T47D (cell line): ENCODE results near the gene FAM98C.
A peak's percentile ranks its signal among the peaks of the same experiment; 100 is the strongest.

Experiments used
- DNase-seq, 2 experiments: peaks; one replicate each; pipeline versions ENCODE4 v3.0.0 to v3.0.0-alpha.2; 2011 to 2012; ENCODE audit warnings: low read depth in 1 of 2, low spot score in 1 of 2
- JUND ChIP-seq: IDR thresholded peaks from 2 replicates; pipeline ENCODE4 v1.6.1; 2012; ENCODE audit warnings: low read depth
- in situ Hi-C: cut with HindIII; loops from 2 replicates; pipeline ENCODE4 v1.10.0; 2016; ENCODE audit warnings: low sequenced_read_pairs, low pct_unique_long_range_greater_than_20kb

FAM98C gene

GRCh38 chr19:38369584-38369983 lies 33.3 kb upstream of the FAM98C start:
- in situ Hi-C loops = no loop called here
- no peak for TF ChIP-seq JUND
- DNase-seq = no peak

- no peak for TF ChIP-seq JUND
- no peak for DNase-seq
- in situ Hi-C loops = no loop called here
Measured at GRCh38 chr19:38370299-38370698, 32.6 kb upstream of the FAM98C start.

- TF ChIP-seq JUND = no peak
- DNase-seq = no peak
- in situ Hi-C loops = no loop called here
Measured at GRCh38 chr19:38371081-38371480, 31.8 kb upstream of the FAM98C start.

DNA sequence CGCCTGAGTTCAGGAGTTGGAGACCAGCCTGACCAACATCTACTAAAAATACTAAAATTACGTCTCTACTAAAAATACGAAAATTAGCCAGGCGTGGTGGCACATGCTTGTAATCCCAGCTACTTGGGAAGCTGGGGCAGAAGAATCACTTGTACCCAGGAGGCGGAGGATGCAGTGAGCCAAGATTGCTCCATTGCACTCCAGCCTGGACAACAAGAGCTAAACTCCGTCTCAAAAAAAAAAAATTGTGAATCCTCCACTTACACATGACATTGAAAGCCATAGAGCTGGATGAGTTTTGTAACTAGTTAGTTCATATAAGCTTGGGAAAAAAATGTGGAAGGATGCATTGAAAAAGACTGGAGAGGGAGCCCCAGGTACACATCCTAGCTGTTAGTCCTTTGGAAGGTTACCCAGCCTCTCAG lies 29.0 kb upstream of the FAM98C start:
- in situ Hi-C loops = no loop called here
- DNase-seq = no peak
- no peak for TF ChIP-seq JUND

- no peak for TF ChIP-seq JUND
- DNase-seq = peak; percentile 90 to 99
- in situ Hi-C loops = no loop called here
Measured at GRCh38 chr19:38374332-38375097, 28.4 kb upstream of the FAM98C start, which contains the start of gene PSMD8. PSMD8 (plus strand) TSS chr19:38374571; CDS start chr19:38374602, 31 bp downstream.

- no peak for TF ChIP-seq JUND
- no peak for DNase-seq
- in situ Hi-C loops = no loop called here
Measured at GRCh38 chr19:38375098-38375493, 27.8 kb upstream of the FAM98C start.

DNA sequence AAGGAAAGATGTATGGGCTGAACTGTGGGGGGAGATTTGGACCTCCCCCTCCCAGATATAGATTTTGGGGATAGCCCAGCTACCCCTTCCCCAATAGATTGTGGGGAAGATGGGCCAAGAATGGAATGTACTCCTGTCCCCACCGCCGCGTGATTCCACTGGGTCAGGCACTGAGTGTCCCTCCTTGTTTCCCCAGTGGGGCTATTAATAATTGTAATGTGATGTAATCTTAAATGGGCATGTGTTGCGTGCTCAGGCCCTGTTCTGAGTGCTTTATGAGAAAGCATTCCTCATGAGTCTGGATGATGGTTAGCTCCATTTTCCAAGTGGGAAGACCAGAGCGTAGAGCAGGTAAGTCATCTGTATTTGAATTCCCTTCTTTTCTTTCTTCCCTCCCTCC lies 27.1 kb upstream of the FAM98C start:
- TF ChIP-seq JUND = no peak

GRCh38 chr19:38376576-38376975 lies 26.3 kb upstream of the FAM98C start:
- in situ Hi-C loops = no loop called here
- DNase-seq = no peak
- no peak for TF ChIP-seq JUND

More for the DNA sequence above, 27.1 kb upstream of the FAM98C start:
- DNase-seq = no peak
- in situ Hi-C loops = no loop called here

DNA sequence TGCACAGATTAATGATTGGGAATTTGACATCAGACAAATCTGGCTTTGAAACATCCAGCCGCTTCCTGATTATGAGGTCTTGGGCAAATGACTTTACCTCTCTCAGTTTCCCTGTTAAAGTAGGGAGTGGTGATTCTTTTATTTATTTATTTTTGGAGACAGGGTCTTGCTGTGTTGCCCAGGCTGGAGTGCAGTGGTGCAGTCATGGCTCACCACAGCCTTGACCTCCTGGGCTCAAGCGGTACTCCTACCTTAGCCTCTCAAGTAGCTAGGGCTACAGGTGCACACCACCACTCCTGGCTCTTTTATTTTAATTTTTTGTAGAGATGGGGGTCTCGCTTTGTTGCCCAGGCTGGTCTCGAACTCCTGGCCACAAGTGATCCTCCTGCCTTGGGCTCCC lies 25.8 kb upstream of the FAM98C start:
- TF ChIP-seq JUND = no peak

DNA sequence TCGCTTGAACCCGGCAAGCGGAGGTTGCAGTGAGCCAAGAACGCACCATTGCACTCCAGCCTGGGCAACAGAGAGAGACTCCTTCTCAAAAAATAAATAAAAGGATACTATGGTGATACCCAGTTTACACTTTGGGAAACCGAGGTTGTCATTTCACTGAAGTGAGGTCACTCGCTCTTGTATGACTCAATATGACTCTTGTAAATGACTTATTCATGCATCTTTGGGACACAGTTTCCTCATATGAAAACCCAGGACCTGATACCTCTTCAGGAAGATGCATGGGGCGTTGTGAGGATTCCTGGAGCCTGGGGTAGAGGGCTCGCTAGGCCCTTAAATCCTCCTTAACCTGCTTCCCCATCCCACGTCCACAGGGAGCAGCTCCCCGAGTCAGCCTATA lies 24.0 kb upstream of the FAM98C start:
- DNase-seq = no peak
- in situ Hi-C loops = no loop called here
- TF ChIP-seq JUND = no peak

More for the DNA sequence above, 25.8 kb upstream of the FAM98C start:
- in situ Hi-C loops = no loop called here
- DNase-seq = no peak

DNA sequence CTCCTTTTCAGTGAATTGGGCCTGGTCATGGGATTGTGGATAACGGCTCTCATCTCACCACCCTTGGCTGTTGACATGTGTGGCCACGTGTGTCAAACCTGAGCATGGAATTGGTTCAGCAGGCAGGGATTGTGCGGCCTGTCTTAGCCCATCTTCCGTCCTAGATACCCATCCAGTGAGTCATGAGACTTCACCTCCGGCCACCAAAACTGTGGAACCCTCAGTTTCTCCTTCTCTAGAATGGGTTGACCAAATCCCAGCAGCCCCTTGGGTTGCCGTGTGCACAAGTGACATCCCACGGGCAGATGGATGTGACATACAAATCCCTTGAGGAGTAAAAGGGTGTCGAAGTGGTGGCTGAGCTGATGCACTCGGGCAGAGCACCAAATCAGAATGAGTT lies 21.8 kb upstream of the FAM98C start:
- DNase-seq = no peak

GRCh38 chr19:38383184-38383583 lies 19.7 kb upstream of the FAM98C start:
- DNase-seq = no peak
- in situ Hi-C loops = no loop called here
- TF ChIP-seq JUND = no peak

More for the DNA sequence above, 21.8 kb upstream of the FAM98C start:
- in situ Hi-C loops = no loop called here
- no peak for TF ChIP-seq JUND

DNA sequence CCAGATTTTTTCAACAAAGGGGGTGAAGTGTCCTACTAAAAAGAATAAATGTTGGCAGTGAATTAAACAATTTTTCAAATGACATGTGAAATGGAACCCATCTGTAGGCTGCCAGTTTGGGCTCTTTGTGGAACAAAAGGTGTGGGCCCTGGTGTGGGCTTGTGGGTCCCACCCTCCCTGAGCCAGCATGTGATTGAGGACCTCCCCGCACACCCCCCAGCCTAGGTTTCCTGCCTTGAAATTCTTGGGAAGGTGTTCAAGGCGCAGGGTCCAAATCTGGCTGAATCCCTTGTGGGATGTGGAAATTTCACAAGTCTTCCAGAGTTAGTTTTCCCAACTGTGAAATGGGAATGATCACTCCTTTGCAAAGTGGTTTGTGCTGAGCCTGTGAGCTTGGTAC lies 19.1 kb upstream of the FAM98C start:
- in situ Hi-C loops = no loop called here
- TF ChIP-seq JUND = no peak
- DNase-seq = no peak
